Stimulated activated CD4-positive, alpha-beta T cell treated with anti-CD3 and anti-CD28 coated beads, TNF-alpha, amount 100 ng/mL, for 1 hour (primary cell): ENCODE measurements around the gene HTR6.
"Not testable (repeated sequence)": the region's sequence is repeated elsewhere in the genome, so short reads cannot be mapped to it uniquely, and the experiment has no call there.

Experiments
- DNase-seq, 3 donors: peaks; one replicate each; pipeline ENCODE4 v3.0.0-alpha.2; 2020; ENCODE audit warnings: low read depth in 3 of 3, low spot score in 1 of 3

The HTR6 gene

DNA sequence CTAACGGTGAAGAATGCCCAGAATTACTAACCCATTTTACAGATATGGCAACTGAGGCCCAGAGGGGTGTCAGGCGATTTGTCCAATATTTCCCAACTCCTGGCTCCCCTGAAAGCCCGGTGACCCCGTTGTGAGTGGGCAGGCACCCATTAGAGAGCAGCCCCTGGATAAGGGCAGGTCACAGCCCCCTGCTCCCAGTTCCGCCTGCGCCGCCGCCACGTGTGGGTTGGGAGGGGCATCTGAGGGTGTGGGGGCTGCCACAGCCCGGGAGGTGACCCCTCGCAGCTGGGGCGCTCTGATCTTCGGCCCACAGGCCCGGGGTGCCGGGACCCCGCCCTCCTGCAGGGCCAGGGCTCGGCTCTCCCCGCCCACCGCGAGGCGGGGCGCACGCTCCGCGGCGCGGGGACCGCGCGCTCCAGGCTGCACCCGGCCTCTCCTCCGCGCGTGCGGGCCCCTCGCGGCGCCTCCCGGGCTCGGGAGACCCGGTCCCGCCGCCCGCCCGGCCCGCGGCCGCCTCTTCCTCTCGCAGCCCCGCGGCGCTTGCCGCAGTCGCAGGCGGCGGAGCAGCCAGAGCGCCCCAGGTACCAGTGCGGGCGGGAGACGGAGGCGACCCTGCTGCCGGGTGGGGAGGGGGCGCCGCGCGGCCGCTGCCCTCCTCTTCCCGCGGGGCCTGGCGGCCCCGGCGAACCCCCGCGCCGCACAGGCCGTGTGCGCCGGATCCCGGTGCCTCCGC lies at the start of gene HTR6:
HTR6 (plus strand) TSS at position 423 of the 733 bp plus-strand sequence. CDS start 879 bp downstream, outside the sequence.
- DNase-seq, result no peak

DNA sequence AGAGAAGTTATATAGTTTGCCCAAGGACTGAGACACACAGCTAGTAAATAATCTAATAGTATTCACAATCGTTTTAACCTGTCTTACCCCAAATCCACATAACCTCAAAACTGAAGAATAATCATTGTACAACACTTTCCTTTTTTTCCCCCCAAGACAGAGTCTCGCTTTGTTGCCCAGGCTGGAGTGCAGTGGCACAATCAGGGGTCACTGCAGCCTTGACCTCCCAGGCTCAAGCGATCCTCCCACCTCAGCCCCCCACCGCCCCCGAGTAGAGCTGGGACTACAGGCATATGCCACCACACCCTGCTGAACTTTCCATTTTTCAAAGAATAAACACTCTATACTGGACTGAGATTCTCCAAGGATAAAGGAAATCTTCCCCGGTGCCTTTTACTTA lies 49.2 kb upstream of the HTR6 start:
- no peak for DNase-seq

DNA sequence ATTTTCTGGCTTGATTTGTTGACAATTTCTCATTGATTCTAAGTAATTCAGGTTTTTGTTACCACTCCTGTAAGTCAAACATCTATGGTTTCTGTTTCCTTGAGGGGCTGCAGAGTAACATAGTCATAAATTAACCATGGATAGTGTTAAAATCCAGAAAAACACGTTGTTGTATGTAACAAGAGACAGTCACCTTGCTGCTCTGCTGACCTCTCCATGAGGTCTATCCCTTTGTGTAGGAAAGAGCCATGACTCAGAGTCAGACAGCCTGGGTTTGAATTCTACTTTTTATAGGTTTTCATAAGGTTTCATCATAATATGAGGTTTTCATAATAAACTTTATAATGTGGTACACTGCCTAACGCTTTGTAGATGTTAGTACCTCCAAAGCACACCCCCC lies 48.2 kb upstream of the HTR6 start:
- no peak for DNase-seq

- no peak for DNase-seq
Observed at GRCh38 chr1:19617376-19617775, 47.3 kb upstream of the HTR6 start.

- DNase-seq, result no peak
Observed at GRCh38 chr1:19618428-19618827, 46.2 kb upstream of the HTR6 start.

DNA sequence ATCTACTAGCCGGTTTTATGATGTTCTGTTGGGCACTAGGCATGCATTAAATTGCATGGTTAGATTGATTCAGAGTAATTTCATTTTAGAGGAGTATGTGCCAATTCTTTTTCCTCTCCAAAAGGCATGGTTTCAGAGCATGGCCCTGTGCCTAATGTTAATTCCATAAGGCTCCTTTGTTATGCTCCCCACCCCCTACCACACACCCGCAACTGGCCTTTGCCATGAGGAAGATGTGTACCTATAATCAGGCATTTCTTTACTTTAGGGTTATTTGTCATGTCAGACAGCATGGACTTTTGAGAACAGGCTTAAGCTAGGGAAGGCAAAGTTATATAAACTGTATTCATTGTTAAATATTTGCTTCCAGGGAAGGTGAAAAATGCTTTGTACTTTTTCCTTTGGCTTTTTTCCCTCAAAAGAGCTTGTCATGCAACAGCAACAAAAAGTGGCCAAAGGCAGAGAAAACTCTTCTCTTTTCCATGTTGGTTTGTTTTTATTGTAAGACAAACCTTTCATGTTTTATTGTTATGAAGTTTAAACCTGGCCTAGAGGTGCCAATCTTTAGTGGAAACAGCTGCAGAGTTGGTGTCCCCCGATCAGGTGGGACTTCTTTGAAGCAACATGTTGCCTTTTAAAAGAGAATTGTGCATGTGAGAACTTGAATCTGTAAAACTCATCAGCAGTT lies 44.8 kb upstream of the HTR6 start:
- DNase-seq, result no peak

DNA sequence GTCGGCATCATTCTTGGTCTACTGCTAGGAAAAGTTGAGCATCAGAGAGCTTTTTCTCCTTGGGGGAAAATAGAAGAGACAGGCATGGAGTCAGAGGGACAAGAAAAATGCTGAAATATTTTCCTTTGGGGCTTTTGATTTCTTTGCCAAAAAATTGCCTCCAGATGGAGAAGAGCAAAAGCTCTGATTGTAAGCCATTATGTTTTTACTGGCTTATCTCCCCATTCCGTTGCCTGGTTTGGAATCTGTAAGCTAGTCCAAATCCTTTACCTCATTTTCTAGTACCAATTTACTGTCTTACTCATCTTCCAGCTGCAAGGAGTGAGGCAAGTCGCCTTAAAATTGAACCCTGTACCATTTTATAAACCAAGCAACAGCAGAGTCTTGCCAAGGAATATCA lies 43.9 kb upstream of the HTR6 start:
- DNase-seq, result no peak

GRCh38 chr1:19621274-19621950 lies 43.3 kb upstream of the HTR6 start:
- DNase-seq, result no peak

DNA sequence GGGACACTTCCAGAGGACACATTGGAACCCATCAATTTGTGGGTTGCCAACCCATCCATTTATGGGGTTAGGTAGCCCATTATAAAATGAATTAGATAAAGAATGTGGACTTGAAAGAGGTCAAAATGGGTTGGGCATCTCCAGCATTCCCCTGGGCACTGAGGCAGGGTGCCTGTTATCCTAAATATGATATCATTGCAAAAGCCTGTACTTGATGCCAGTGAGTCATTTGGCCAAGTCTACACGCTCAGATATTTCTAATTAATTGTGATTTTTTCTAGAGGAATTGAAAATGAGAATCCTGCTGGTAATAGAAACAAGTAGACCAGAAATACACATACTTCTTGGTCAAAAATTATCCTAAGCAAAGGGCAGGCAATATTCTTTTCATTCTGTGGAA lies 42.5 kb upstream of the HTR6 start:
- DNase-seq, result no peak

- DNase-seq, result no peak
Observed at GRCh38 chr1:19623523-19623922, 41.2 kb upstream of the HTR6 start.

DNA sequence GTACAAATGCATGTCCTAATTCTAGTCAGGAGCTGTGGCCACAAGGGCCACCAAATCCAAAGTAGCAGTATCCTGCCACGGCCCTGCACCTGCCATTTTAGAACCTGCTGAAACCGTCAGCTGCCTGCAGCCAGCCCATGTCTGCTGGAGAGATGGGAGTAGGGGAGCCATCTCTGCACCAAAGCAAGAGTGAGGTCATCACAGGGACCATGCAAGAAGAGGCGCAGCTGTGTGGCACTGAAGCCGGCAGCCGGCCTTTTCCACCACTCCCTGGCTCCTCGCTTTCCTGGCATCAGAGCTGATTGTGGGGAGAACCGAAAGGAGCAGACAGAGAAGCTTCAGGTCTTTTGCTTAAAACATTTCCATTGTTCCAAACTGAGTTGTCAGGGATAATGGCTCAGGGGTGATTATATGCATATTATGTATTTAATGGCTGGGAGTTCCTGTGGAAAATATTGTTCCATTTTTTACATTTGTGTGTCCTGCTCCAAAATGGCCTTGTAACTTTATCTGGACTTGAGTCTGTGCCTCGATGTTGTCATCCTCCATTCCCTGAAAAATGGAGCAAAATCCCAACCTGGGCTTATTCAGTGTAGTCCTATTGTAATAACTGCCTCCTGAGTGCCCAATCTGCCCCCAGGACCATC lies 39.3 kb upstream of the HTR6 start:
- no peak for DNase-seq

GRCh38 chr1:19628879-19629278 lies 35.8 kb upstream of the HTR6 start:
- DNase-seq, result no peak

- no peak for DNase-seq
Observed at GRCh38 chr1:19629357-19629756, 35.3 kb upstream of the HTR6 start.

- not testable (repeated sequence) for DNase-seq
Observed at GRCh38 chr1:19630192-19630591, 34.5 kb upstream of the HTR6 start.

- no peak for DNase-seq
Observed at GRCh38 chr1:19630720-19631395, 33.8 kb upstream of the HTR6 start.

DNA sequence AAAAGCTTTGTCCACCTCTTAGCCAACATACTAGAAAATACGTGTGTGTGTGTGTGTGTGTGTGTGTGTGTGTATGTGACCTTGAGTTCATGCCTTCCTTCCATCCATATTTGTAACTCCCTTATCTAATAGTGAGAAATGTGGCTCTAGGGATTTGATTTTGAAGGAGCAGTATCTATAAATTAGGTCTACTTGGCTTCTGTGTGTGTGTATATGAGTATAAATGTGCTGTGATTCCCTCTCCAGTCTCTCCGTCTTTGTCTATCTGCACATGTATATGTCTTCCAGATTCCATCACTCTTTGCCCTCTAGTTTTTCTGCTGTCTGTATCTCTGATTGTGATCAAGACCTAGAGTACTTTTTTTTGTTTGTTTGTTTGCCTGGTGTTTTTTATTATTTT lies 32.5 kb upstream of the HTR6 start:
- no peak for DNase-seq

DNA sequence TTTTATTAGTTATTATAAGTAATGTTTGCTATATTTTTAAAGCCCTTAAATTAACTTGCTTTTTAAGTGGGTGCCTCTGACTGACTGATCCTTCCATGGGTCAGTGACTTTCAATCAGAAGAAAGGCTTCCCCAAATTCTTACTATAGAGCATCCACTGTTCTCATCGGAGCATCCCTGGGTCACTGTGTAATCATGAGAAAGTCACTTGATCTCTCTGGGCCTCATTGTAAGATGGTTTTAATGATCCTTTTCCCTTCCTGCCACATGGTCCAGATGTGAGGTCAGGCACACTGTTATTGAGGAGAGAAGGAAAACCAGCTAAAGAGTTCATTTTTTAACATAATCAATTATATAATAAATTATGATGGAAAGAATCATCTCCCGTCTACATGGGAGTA lies 31.6 kb upstream of the HTR6 start:
- DNase-seq, result no peak

- not testable (repeated sequence) for DNase-seq
Observed at GRCh38 chr1:19635064-19635463, 29.6 kb upstream of the HTR6 start.

DNA sequence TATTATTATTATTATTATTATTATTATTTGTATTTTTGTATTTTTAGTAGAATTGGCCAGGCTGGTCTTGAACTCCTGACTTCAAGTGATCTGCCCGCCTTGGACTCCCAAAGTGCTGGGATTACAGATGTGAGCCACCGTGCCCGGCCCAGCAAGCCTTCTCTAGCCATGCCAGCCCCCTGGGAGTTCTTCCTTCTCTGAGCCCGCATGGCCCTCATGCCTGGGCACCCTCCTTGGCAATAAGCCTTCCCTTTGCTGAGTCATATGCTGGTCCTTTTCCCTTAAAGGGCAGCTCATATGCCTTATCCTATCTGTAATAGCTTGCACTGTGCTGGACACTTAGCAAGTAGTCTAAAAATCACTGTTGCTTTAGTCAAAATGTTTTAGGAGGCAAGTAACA lies 29.0 kb upstream of the HTR6 start:
- DNase-seq, result no peak

DNA sequence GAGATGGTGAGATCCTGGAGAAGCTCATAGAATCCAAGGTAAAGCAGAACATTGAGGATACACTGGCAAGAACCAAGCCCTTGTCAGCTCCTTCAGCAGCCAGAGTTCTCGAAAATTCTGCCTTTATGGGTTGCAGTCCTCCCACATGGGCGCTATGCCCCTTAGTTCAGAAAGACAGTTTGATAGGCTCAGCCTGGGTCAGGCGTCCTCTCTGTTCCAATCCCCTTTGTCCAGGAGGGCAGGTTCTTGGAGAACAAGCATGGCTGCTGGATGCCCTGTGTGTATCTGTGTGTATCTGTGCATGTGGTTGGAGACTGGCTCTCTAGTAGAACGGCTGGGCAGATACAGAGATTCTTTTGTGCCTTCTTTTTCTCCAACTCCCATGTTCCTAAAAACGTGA lies 28.6 kb upstream of the HTR6 start:
- DNase-seq, result no peak

- not testable (repeated sequence) for DNase-seq
Observed at GRCh38 chr1:19636749-19637148, 27.9 kb upstream of the HTR6 start.
